OCI-LY1 (cell line): ENCODE measurements around the gene TRIM37.

Experiments used
- H2AFZ ChIP-seq: fragments of 200-600 bp; sonication (generic), shearing (Covaris generic); 2 replicates; pipeline ENCODE4 v1.6.0; 2014; ENCODE audit warnings: antibody characterized with exemption, mild to moderate bottlenecking, low read length
- H3F3A ChIP-seq: fragments of 200-600 bp; sonication (generic), shearing (Covaris generic); 2 replicates; pipeline ENCODE4 v1.6.0; 2014; ENCODE audit warnings: mild to moderate bottlenecking, antibody characterized with exemption, low read length, moderate library complexity; ENCODE audit not compliant: insufficient read depth
- H3K27ac ChIP-seq: fragments of 200-600 bp; sonication (generic); 2 replicates; pipeline ENCODE4 v1.5.1; 2014; ENCODE audit warnings: low read length, mixed run types, mild to moderate bottlenecking, low read depth; ENCODE audit not compliant: poor library complexity, severe bottlenecking
- H3K27me3 ChIP-seq: fragments of 200-600 bp; sonication (generic); 2 replicates; pipeline ENCODE4 v1.6.0; 2014; ENCODE audit warnings: antibody characterized with exemption, mild to moderate bottlenecking, low read length, moderate library complexity; ENCODE audit not compliant: insufficient read depth
- H3K36me3 ChIP-seq: fragments of 200-600 bp; sonication (generic); 2 replicates; pipeline ENCODE4 v1.6.1; 2014; ENCODE audit warnings: mild to moderate bottlenecking, antibody characterized with exemption, low read length, moderate library complexity, mixed read lengths; ENCODE audit not compliant: insufficient read depth
- H3K4me1 ChIP-seq: fragments of 200-600 bp; sonication (generic); 2 replicates; pipeline ENCODE4 v1.5.1; 2014; ENCODE audit warnings: mild to moderate bottlenecking, low read length, moderate library complexity; ENCODE audit not compliant: insufficient read depth, severe bottlenecking
- H3K4me2 ChIP-seq: fragments of 200-600 bp; sonication (generic), shearing (Covaris generic); 2 replicates; pipeline ENCODE4 v1.6.1; 2014; ENCODE audit warnings: low read length
- H3K4me3 ChIP-seq: fragments of 200-600 bp; sonication (generic); 2 replicates; pipeline ENCODE4 v1.5.1; 2014; ENCODE audit warnings: low read length, low read depth, mild to moderate bottlenecking, mixed read lengths; ENCODE audit not compliant: poor library complexity, severe bottlenecking
- H3K79me2 ChIP-seq: fragments of 200-600 bp; shearing (Covaris generic); 2 replicates; pipeline ENCODE4 v1.6.1; 2016; ENCODE audit warnings: mixed run types, low read length, mixed read lengths; ENCODE audit not compliant: insufficient read depth
- H3K9ac ChIP-seq: fragments of 200-600 bp; sonication (generic), shearing (Covaris generic); 2 replicates; pipeline ENCODE4 v1.6.1; 2014; ENCODE audit warnings: mild to moderate bottlenecking, low read length, mixed read lengths
- H3K9me2 ChIP-seq: fragments of 200-600 bp; sonication (generic), shearing (Covaris generic); 2 replicates; pipeline ENCODE4 v1.6.1; 2014; ENCODE audit warnings: low read depth, mild to moderate bottlenecking, low read length, mixed read lengths
- H3K9me3 ChIP-seq: fragments of 200-600 bp; shearing (Covaris generic); 2 replicates; pipeline ENCODE4 v1.6.1; 2014; ENCODE audit warnings: low read length, mixed read lengths
- H4K20me1 ChIP-seq: fragments of 200-600 bp; sonication (generic), shearing (Covaris generic); 2 replicates; pipeline ENCODE4 v1.6.0; 2016; ENCODE audit warnings: mild to moderate bottlenecking, low read length; ENCODE audit not compliant: insufficient read depth
- EZH2 ChIP-seq: fragments of 200-600 bp; sonication (generic), shearing (Covaris generic); IDR thresholded peaks from 2 replicates; pipeline ENCODE4 v1.8.0; 2017; ENCODE audit warnings: borderline replicate concordance, mixed run types, mild to moderate bottlenecking, antibody characterized with exemption, low read length, moderate library complexity, mixed read lengths
- TF ChIP-seq, protein P1 (sequence below): fragments of 200-600 bp; sonication (generic), shearing (Covaris generic); IDR thresholded peaks from 2 replicates; pipeline ENCODE4 v1.5.1; 2017; ENCODE audit warnings: mild to moderate bottlenecking, antibody characterized with exemption, low read length, moderate library complexity, mixed read lengths

Gene TRIM37

DNA sequence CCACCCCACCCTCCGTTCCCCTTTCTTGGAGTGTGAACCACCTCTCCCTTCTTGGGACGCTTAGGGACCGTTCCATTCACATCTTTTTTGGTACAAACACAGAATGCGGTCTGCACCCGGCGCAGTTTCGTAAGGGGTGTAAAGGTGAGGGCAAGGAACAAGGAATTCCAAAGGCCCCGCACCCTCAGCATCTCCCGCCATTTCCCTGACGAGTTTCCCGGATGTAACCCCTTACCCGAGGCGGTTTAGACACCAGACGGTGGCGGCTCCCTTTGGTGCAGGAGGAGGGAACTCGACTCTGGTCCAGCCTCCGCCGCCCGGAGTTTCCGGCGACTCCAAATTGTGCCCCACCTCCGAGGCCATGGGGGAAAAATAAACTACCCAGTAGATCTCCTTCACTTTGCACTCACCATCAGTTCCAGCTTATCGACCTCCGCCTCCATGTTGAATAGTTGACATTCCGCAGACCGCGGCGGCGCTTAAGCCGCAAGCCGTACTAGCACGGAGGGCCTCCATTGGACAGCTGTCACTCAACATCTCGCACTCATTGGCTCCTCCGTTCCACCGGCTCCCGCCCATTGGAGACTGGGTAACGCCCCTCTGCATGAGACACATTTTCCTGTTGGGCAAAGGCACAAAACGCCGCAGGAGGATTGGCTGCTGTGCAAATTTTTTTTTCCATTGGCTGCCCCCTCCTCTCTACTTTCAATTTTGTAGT is 48.2 kb upstream of the TRIM37 start, which contains the start of gene SKA2:
Gene SKA2 (minus strand): TSS at position 466 of the 718 bp plus-strand sequence. CDS start 23 bp downstream, at position 443.
- peak within 1 kb of the TSS; percentile 95 for H3K27ac ChIP-seq
- H3K4me1 ChIP-seq, result peaks cover 76% of the 10 kb centered on the region
- peak within 1 kb of the TSS; percentile 73 for H3K4me2 ChIP-seq

GRCh38 chr17:59154292-59154720 is 47.6 kb upstream of the TRIM37 start:
- peaks cover 70% of the 10 kb centered on the region for H3K4me1 ChIP-seq
- no peaks in the 10 kb centered on the region for H3K9me2 ChIP-seq
- H3K36me3 ChIP-seq, result peaks cover 35% of the 10 kb centered on the region
- no peaks in the 10 kb centered on the region for H3F3A ChIP-seq
- no peaks in the 10 kb centered on the region for H3K9me3 ChIP-seq
- no peak for TF ChIP-seq EZH2
- TF ChIP-seq, protein P1, sequence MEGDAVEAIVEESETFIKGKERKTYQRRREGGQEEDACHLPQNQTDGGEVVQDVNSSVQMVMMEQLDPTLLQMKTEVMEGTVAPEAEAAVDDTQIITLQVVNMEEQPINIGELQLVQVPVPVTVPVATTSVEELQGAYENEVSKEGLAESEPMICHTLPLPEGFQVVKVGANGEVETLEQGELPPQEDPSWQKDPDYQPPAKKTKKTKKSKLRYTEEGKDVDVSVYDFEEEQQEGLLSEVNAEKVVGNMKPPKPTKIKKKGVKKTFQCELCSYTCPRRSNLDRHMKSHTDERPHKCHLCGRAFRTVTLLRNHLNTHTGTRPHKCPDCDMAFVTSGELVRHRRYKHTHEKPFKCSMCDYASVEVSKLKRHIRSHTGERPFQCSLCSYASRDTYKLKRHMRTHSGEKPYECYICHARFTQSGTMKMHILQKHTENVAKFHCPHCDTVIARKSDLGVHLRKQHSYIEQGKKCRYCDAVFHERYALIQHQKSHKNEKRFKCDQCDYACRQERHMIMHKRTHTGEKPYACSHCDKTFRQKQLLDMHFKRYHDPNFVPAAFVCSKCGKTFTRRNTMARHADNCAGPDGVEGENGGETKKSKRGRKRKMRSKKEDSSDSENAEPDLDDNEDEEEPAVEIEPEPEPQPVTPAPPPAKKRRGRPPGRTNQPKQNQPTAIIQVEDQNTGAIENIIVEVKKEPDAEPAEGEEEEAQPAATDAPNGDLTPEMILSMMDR, result no peak
- no peak overlapping the region for H2AFZ ChIP-seq
- H3K4me2 ChIP-seq, result peak overlapping the region; percentile 69
- H3K27me3 ChIP-seq, result no peaks in the 10 kb centered on the region
- H3K27ac ChIP-seq, result peak overlapping the region; percentile 95
- H3K4me3 ChIP-seq, result peak overlapping the region; percentile 100
- peaks cover 88% of the 10 kb centered on the region for H3K79me2 ChIP-seq
- H3K9ac ChIP-seq, result peak overlapping the region; percentile 100
- no peaks in the 10 kb centered on the region for H4K20me1 ChIP-seq

More for the DNA sequence above, 48.2 kb upstream of the TRIM37 start, which contains the start of gene SKA2:
- H3K9me3 ChIP-seq, result no peaks in the 10 kb centered on the region
- H4K20me1 ChIP-seq, result no peaks in the 10 kb centered on the region
- peaks cover 88% of the 10 kb centered on the region for H3K79me2 ChIP-seq
- H3K9me2 ChIP-seq, result no peaks in the 10 kb centered on the region
- H3F3A ChIP-seq, result no peaks in the 10 kb centered on the region
- peak within 1 kb of the TSS; percentile 100 for H3K9ac ChIP-seq
- no peaks in the 10 kb centered on the region for H3K27me3 ChIP-seq
- no peak for TF ChIP-seq EZH2
- TF ChIP-seq, protein P1, result no peak
- H3K36me3 ChIP-seq, result peaks cover 30% of the 10 kb centered on the region; the same call in 1 of the 2 replicates
- no peak within 1 kb of the TSS for H2AFZ ChIP-seq
- H3K4me3 ChIP-seq, result peak within 1 kb of the TSS; percentile 100

- TF ChIP-seq, protein P1, result no peak
- no peak for TF ChIP-seq EZH2
- Histone ChIP-seq H3K4me3 (peak overlapping the region; percentile 100), H3K4me1 (peaks cover 57% of the 10 kb centered on the region), H3F3A (no peaks in the 10 kb centered on the region), H3K9me3 (no peaks in the 10 kb centered on the region), H3K79me2 (peaks cover 88% of the 10 kb centered on the region), H3K27ac (peak overlapping the region; percentile 5), H4K20me1 (no peaks in the 10 kb centered on the region), H3K9ac (peak overlapping the region; percentile 100), H3K9me2 (no peaks in the 10 kb centered on the region), H3K36me3 (peaks cover 40% of the 10 kb centered on the region), H2AFZ (no peak overlapping the region), H3K4me2 (peak overlapping the region; percentile 69), H3K27me3 (no peaks in the 10 kb centered on the region)
Measured at GRCh38 chr17:59152925-59153324, 46.2 kb upstream of the TRIM37 start.
